ENCODE measurements around the gene SGCE. TPM values are rescaled to one million over a fixed set of nuclear protein-coding genes. Genes with fewer than 3 reads are reported as not detected.

The SGCE gene
- total RNA-seq, 2 experiments from 2014 or later: 23.5 to 27.1 TPM

DNA sequence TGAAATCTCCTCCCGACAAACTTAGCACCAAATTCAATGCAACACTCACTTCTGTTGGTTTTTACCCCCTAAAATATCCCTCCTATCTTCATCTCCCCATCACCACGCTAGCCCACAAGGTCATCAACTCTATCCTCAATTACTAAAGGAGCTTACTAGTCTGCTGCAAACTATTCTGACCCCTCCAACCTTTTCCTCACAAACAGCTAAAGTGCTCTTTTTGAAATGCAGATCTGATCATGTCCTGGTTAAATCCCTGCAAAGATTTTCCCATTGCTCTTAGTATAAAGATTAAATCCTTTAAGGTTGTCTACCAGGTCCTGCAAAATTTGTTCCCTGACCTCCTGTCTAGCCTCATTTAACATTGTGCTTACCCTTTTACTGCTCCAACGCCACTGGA lies 8.6 kb downstream of the SGCE start:
- no peaks in the 10 kb centered on the region for H3K9me2 ChIP-seq (ENCODE audit: insufficient read depth, low read length)
- intact Hi-C loops (cut with micrococcal nuclease; ENCODE audit: unreplicated experiment): no loop called here
- POLR2A ChIA-PET: no interaction called here
- no peaks in the 10 kb centered on the region for H3K36me3 ChIP-seq (ENCODE audit: insufficient read depth, low read length)
- H3K27ac ChIP-seq (ENCODE audit: low read depth, low read length, poor library complexity, severe bottlenecking): no peak overlapping the region
- H4K20me1 ChIP-seq (ENCODE audit: insufficient read depth, low read length): no peaks in the 10 kb centered on the region; the same call in 1 of the 2 replicates
- no peaks in the 10 kb centered on the region for H3K4me1 ChIP-seq (ENCODE audit: insufficient read depth, low read length, poor library complexity, severe bottlenecking)
- no peak overlapping the region for H2AFZ ChIP-seq (ENCODE audit: low read length)
- H3K4me3 ChIP-seq (ENCODE audit: low read depth, low read length, poor library complexity, severe bottlenecking): no peak overlapping the region
- TF ChIP-seq, protein P1, sequence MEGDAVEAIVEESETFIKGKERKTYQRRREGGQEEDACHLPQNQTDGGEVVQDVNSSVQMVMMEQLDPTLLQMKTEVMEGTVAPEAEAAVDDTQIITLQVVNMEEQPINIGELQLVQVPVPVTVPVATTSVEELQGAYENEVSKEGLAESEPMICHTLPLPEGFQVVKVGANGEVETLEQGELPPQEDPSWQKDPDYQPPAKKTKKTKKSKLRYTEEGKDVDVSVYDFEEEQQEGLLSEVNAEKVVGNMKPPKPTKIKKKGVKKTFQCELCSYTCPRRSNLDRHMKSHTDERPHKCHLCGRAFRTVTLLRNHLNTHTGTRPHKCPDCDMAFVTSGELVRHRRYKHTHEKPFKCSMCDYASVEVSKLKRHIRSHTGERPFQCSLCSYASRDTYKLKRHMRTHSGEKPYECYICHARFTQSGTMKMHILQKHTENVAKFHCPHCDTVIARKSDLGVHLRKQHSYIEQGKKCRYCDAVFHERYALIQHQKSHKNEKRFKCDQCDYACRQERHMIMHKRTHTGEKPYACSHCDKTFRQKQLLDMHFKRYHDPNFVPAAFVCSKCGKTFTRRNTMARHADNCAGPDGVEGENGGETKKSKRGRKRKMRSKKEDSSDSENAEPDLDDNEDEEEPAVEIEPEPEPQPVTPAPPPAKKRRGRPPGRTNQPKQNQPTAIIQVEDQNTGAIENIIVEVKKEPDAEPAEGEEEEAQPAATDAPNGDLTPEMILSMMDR (conservative IDR thresholded peaks at IDR 0.05; ENCODE audit: low read length): no peak
- no peak for TF ChIP-seq EZH2phosphoT487 (IDR thresholded peaks at IDR 0.05; ENCODE audit: borderline replicate concordance, low read depth, low read length)
- H3K4me2 ChIP-seq (ENCODE audit: low read length): no peak overlapping the region
- no peak for DNase-seq (ENCODE audit: low spot score)
- H3K9me3 ChIP-seq (ENCODE audit: low read length): no peaks in the 10 kb centered on the region
- BruUV-seq (replicated peaks): no TSS peak
- CTCF ChIA-PET (ENCODE audit: unreplicated experiment): interaction anchor here (0.5 kb wide), 1 partner anchor 8 kb away, joined by 12 read pairs; no protein-coding TSS in a partner anchor
- no peaks in the 10 kb centered on the region for H3K79me2 ChIP-seq (ENCODE audit: insufficient read depth, low read depth, low read length)

DNA sequence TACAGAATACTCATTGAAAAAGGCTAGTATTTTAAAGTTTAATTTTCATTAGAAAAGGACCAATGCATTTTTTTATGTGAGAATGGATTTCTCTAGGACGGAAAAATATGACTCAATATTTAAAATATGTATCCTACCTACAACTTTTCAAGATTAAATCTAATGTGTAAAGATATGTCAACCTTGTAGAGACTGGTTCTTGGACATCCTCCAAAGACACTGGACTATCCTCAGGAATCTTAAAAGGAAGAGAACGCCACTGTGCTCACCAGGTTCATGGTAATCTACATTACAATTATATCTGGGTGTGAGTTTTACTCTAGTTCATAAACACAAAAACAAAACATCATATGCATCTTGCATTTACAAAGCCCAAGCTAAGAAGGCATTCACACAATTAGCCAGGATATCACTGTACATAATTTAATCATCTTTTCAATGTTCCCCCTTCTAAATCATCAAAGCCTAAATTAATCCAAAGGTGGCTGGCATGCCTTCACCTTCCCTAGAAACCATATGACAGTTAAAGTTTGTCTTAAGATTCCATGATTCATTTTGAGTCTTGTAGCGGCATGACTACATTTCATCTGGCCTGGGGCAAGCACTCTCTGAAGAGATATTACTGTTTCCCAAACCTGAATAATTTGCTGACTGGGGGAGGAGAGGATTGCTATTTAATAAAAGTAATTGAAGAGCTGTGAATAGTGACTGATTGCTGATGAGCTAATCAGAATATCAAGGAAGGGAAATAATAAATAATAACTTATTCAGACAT lies 12.0 kb downstream of the SGCE start:
- Histone ChIP-seq H3K9me3 (ENCODE audit: low read length) (no peaks in the 10 kb centered on the region), H2AFZ (ENCODE audit: low read length) (no peak overlapping the region), H3K4me2 (ENCODE audit: low read length) (no peak overlapping the region), H4K20me1 (ENCODE audit: insufficient read depth, low read length) (no peaks in the 10 kb centered on the region; the same call in 1 of the 2 replicates), H3K4me1 (ENCODE audit: insufficient read depth, low read length, poor library complexity, severe bottlenecking) (no peaks in the 10 kb centered on the region), H3K27ac (ENCODE audit: low read depth, low read length, poor library complexity, severe bottlenecking) (no peak overlapping the region), H3K9me2 (ENCODE audit: insufficient read depth, low read length) (no peaks in the 10 kb centered on the region), H3K4me3 (ENCODE audit: low read depth, low read length, poor library complexity, severe bottlenecking) (no peak overlapping the region), H3K36me3 (ENCODE audit: insufficient read depth, low read length) (no peaks in the 10 kb centered on the region), H3K79me2 (ENCODE audit: insufficient read depth, low read depth, low read length) (no peaks in the 10 kb centered on the region)
- intact Hi-C loops (cut with micrococcal nuclease; ENCODE audit: unreplicated experiment): no loop called here
- TF ChIP-seq, protein P1 (conservative IDR thresholded peaks at IDR 0.05; ENCODE audit: low read length): no peak
- TF ChIP-seq EZH2phosphoT487 (IDR thresholded peaks at IDR 0.05; ENCODE audit: borderline replicate concordance, low read depth, low read length): no peak
- CTCF ChIA-PET (ENCODE audit: unreplicated experiment): no interaction called here
- BruUV-seq (replicated peaks): no TSS peak
- POLR2A ChIA-PET: no interaction called here
- DNase-seq (ENCODE audit: low spot score): no peak
